HL-60/S4 (cell line): Measurements from ENCODE around the gene DNAH6.
"Not testable (repeated sequence)": the region's sequence is repeated elsewhere in the genome, so short reads cannot be mapped to it uniquely, and the experiment has no call there.

Experiments used
- in situ Hi-C: fragments of 300-500 bp; cut with MboI; formaldehyde crosslinking; loops from 2 replicates; pipeline ENCODE4 v1.14.3; 2022; ENCODE audit warnings: low sequenced_read_pairs

Gene DNAH6

GRCh38 chr2:84516234-84516986 lies at the start of gene DNAH6:
Gene DNAH6, plus strand, starts transcription at chr2:84516498. Its CDS starts 1,329 bp downstream, at chr2:84517827.
- in situ Hi-C loops, result no loop called here

GRCh38 chr2:84467389-84467788 lies 48.9 kb upstream of the DNAH6 start:
- in situ Hi-C loops, result no loop called here

- in situ Hi-C loops, result not testable (repeated sequence)
Measured at GRCh38 chr2:84472423-84472822, 43.9 kb upstream of the DNAH6 start.

GRCh38 chr2:84472856-84473565 lies 43.3 kb upstream of the DNAH6 start:
- in situ Hi-C loops, result no loop called here

- in situ Hi-C loops, result no loop called here
Measured at GRCh38 chr2:84474176-84474575, 42.1 kb upstream of the DNAH6 start.

- in situ Hi-C loops, result loop anchor here (25.0 kb wide), 1 partner anchor 809 kb away; no protein-coding TSS in a partner anchor
Measured at GRCh38 chr2:84477886-84478285, 38.4 kb upstream of the DNAH6 start.

GRCh38 chr2:84478867-84479266 lies 37.4 kb upstream of the DNAH6 start:
- in situ Hi-C loops, result loop anchor here (25.0 kb wide), 1 partner anchor 808 kb away; no protein-coding TSS in a partner anchor

GRCh38 chr2:84481702-84482101 lies 34.6 kb upstream of the DNAH6 start:
- in situ Hi-C loops, result loop anchor here (25.0 kb wide), 1 partner anchor 806 kb away; no protein-coding TSS in a partner anchor

GRCh38 chr2:84482603-84483002 lies 33.7 kb upstream of the DNAH6 start:
- in situ Hi-C loops, result loop anchor here (25.0 kb wide), 1 partner anchor 805 kb away; no protein-coding TSS in a partner anchor

- in situ Hi-C loops, result loop anchor here (25.0 kb wide), 1 partner anchor 804 kb away; no protein-coding TSS in a partner anchor
Measured at GRCh38 chr2:84483320-84483719, 33.0 kb upstream of the DNAH6 start.

GRCh38 chr2:84486441-84487115 lies 29.7 kb upstream of the DNAH6 start:
- in situ Hi-C loops, result loop anchor here (25.0 kb wide), 1 partner anchor 801 kb away; no protein-coding TSS in a partner anchor

- in situ Hi-C loops, result loop anchor here (25.0 kb wide), 1 partner anchor 800 kb away; no protein-coding TSS in a partner anchor
Measured at GRCh38 chr2:84487298-84487996, 28.9 kb upstream of the DNAH6 start.

GRCh38 chr2:84491256-84491655 lies 25.0 kb upstream of the DNAH6 start:
- in situ Hi-C loops, result loop anchor here (10.0 to 25.0 kb wide), 2 partner anchors 374 to 796 kb away; no protein-coding TSS in a partner anchor

GRCh38 chr2:84491741-84492140 lies 24.6 kb upstream of the DNAH6 start:
- in situ Hi-C loops, result loop anchor here (10.0 to 25.0 kb wide), 2 partner anchors 373 to 796 kb away; no protein-coding TSS in a partner anchor

GRCh38 chr2:84492571-84492970 lies 23.7 kb upstream of the DNAH6 start:
- in situ Hi-C loops, result loop anchor here (10.0 to 25.0 kb wide), 2 partner anchors 372 to 795 kb away; no protein-coding TSS in a partner anchor

GRCh38 chr2:84493514-84493913 lies 22.8 kb upstream of the DNAH6 start:
- in situ Hi-C loops, result loop anchor here (10.0 to 25.0 kb wide), 2 partner anchors 371 to 794 kb away; no protein-coding TSS in a partner anchor

GRCh38 chr2:84494070-84494469 lies 22.2 kb upstream of the DNAH6 start:
- in situ Hi-C loops, result loop anchor here (10.0 to 25.0 kb wide), 2 partner anchors 371 to 793 kb away; no protein-coding TSS in a partner anchor

- in situ Hi-C loops, result loop anchor here (10.0 to 25.0 kb wide), 2 partner anchors 369 to 792 kb away; no protein-coding TSS in a partner anchor
Measured at GRCh38 chr2:84495539-84496146, 20.7 kb upstream of the DNAH6 start.

- in situ Hi-C loops, result loop anchor here (10.0 to 25.0 kb wide), 2 partner anchors 368 to 791 kb away; no protein-coding TSS in a partner anchor
Measured at GRCh38 chr2:84496386-84496785, 19.9 kb upstream of the DNAH6 start.
